Measurements from ENCODE around the gene NPC1. TPM values are rescaled to one million over a fixed set of nuclear protein-coding genes. Genes with fewer than 3 reads are reported as not detected.
"Not testable (repeated sequence)": the region's sequence is repeated elsewhere in the genome, so short reads cannot be mapped to it uniquely, and the experiment has no call there.

Gene NPC1
- total RNA-seq, 1 donor from 2014 or later = 38.1 TPM

- ATAC-seq = no peak
Observed at GRCh38 chr18:23608211-23608610, 21.9 kb upstream of the NPC1 start.

DNA sequence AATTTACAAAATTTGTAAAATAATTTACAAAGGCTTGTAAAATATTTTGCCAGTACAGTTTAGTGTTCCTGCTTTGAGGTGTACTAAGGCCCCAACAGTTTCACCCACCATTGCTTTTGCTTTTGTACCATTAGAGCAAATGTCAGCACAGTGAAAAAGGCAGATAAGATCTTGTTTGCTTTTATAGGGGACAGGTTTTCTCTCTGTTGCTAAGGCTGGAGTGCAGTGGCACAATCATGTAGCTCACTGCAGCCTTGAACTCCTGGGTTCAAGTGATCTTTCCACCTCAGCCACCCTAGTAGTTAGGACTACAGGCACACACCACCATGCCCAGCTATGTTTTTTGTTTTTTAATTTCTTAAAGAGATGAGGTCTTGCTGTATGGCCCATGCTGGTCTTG is 19.6 kb upstream of the NPC1 start:
- ATAC-seq = no peak

GRCh38 chr18:23599809-23600208 is 13.5 kb upstream of the NPC1 start:
- no peak for ATAC-seq

DNA sequence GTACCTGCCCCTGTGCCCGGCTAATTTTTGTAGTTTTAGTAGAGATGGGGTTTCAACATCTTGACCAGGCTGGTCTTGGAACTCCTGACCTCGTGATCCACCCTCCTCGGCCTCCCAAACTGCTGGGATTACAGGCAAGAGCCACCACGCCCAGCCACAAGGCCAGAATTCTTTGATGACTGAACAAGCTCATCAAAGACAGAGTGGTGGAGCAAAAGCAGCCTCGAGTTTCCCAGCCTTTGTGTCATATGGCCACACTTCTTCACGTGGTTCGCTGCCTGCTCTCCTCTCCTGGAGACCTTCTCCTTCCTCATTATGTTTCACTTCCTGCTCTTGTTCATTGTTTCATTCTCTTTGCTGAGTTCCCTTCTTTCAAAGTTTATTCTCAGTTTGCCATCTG is 9.9 kb upstream of the NPC1 start:
- no peak for ATAC-seq

DNA sequence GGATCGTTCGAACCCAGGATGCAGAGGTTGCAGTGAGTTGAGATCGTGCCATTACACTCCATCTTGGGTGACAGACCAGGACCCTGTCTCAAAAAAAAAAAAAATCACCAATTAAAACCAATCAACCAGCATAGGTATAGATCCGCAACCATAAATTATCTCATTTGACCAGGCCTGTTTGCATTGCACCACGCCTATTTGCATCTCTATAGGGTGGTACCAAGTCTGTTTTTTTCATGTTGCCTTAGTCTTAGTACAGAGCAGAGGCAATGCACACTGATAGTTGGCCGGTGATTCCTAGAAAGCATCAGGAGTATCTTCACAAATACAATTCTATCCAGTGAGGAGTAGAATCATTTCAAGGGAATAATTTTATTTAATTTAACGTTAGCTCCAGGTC is 9.3 kb upstream of the NPC1 start:
- no peak for ATAC-seq

- ATAC-seq = peak; percentile 52
Observed at GRCh38 chr18:23593720-23594119, 7.4 kb upstream of the NPC1 start.

DNA sequence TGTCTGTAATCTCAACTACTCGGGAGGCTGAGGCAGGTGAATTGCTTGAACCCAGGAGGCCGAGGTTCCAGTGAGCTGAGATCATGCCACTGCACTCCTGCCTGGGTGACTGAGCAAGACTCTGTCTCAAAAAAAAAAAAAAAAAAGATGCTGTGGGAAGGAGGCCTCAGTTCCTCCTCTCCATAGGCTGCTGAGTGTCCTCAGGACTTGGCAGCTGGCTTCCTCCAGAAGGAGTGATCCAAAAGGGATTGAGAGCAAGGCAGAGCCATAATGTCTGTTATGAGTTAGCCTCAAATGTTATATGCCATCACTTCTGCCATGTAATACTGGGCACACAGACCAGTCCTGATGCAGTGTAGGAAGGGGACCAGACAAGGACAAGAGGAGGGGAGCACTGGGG is 6.6 kb upstream of the NPC1 start:
- no peak for ATAC-seq

GRCh38 chr18:23591011-23591410 is 4.7 kb upstream of the NPC1 start:
- ATAC-seq = no peak

- ATAC-seq = no peak
Observed at GRCh38 chr18:23588836-23589560, 2.7 kb upstream of the NPC1 start.

GRCh38 chr18:23587220-23587642 is 925 bp upstream of the NPC1 start:
- no peak for ATAC-seq

GRCh38 chr18:23585897-23586248 is 433 bp downstream of the NPC1 start:
- ATAC-seq = no peak

GRCh38 chr18:23585007-23585871 is 1.1 kb downstream of the NPC1 start:
- ATAC-seq = peak; percentile 53

DNA sequence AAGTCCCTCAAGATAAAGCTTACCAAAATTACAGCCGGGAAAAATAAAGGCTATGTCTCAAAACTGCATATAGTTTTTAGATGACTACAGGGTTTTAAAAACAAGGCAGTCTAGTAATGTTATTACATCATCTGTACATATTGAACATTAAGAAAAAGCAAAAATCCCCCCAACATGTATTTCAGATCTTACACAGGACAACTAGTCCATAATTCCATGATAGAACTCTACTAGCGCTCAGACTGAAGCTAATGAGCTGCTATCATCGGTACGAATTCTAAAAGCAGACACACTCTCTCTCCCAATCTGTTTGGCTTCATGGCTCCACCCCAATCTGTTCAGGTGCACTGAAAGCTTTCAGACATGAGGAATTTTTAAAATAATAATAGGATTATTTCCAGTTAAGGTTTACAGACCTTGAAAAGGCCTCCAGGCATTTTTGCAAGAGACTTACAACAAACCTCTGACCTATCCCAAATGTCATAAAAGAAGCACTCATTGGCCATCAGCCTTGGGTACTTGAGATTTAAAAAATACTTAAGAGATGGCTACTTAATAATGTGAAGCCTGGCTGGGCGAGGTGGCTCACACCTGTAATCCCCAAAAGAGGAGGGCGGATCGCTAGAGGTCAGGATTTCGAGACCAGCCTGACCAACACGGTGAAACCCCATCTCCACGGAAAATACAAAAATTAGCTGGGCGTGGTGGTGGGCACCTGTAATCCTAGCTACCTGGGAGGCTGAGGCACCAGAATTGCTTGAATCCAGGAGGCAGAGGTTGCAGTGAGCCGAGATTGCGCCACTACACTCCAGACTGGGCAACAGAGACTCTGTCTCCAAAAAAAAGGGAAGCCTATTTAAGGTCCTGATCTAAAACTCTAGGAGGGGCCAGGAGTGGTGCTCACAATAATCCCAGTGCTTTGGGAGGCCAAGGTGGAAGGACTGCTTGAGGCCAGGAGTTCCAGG is 2.0 kb downstream of the NPC1 start:
- ATAC-seq = no peak

GRCh38 chr18:23583071-23583865 is 3.0 kb downstream of the NPC1 start:
- ATAC-seq = no peak

- peak; percentile 37 for ATAC-seq
Observed at GRCh38 chr18:23580677-23581367, 5.5 kb downstream of the NPC1 start.

DNA sequence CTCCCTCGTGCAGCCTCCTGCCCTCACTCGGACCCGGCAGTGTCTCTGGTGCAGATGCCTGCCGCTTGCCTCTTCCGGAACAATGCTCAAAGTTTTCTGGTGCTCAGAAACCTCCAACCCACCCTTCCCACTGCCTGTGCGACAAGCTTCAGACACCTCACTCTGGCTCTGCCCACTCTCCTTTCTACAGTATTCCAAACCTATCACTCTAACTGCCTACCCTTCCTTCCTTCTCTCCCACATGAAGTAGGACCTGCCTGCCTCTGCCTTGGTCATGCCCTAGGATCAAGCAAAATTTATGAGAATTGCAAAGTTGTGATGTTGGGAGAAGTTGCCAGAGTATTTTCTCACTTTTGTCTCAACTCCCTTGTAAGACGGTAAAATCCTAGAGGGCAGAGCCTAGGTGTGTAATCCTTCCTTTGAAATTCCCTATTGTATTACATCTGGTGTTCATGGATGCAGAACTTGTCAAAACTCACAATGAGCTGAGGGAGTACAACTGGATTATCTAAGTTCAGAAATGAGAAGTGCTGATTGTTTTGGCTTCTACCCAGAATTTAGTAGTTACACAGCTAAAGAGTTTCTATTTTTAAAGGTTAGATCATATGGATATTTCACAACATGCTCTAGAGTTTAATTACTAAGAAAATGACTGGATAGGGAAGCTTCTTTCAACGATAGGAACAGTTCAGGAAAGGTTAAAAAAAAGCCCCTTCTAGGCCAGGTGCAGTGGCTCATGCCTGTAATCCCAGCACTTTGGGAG is 7.2 kb downstream of the NPC1 start:
- peak; percentile 75 for ATAC-seq

- no peak for ATAC-seq
Observed at GRCh38 chr18:23578067-23578701, 8.1 kb downstream of the NPC1 start.

- ATAC-seq = not testable (repeated sequence)
Observed at GRCh38 chr18:23577521-23577920, 8.8 kb downstream of the NPC1 start.

DNA sequence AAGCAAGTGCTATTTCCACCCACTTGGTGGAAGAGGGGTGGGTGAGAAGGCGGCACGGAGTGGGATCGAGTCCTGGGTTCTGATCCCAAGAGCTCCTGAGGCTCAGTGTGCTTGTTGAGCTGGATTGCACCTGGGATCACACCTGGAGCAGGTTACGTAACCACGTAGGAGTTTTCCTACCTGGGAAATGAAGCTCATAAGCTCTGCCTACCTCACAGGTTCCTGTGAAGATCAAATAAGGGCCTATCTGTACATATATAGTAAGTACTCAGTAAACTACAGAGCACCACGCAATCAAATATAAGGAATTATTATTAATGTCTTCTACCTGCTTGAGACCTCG is 11.0 kb downstream of the NPC1 start:
- no peak for ATAC-seq

All from esophagus mucosa (tissue), 1 donor.